ENCODE measurements around the gene AMZ1.
"Not testable (repeated sequence)": the region's sequence is repeated elsewhere in the genome, so short reads cannot be mapped to it uniquely, and the experiment has no call there.

Gene AMZ1

DNA sequence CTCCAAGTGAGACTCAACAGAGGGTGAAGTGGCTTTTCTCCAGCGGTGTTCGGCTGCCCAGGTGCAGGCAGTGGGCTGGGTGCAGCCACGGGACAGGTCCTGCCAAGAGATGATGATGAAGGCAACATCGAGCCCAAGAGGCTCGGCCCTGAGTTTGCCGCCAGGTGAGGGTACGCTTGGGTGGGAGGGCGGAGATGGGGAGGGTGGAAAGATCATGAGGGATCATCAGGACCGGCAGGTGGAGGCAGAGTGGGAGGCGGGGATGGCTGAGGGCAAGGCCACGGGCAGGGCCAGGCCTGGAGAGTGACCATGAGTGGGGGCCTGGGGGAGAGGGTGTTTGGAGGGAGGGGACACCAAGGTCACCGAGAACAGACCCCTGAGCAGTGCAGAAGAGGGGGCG, 17.8 kb upstream of the AMZ1 start:
- no peak for DNase-seq

DNA sequence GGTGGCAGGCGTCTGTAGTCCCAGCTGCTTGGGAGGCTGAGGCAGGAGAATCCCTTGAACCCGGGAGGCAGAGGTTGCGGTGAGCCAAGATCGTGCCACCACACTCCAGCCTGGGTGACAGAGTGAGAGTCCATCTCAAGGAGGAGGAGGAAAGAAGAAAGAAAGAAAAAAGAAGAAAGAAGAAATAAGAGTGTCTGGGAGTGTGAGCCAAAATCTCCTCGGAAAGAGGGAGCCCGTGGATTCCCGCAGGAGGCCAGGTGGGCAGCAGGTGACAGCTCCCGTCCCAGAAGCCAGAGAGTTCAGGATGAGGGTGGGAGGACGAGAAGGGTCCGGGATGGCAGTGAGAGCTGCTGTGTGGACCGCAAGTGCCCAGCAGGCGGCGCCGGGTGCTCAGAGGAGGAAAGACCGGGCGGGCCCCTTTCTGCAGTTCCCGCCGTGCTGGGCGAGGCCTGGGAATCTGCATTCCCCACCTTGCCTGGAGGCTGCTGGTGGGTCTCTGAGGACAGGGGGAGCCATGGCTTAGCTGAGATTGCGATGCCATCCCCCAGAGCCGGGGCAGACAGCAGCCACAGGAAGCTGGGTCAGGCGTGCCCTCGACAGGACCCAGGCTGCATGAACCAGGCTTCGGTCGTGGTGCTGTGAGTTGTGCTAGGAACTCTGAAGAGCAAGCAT, 17.1 kb upstream of the AMZ1 start:
- DNase-seq, result peak; percentile 43 to 73

DNA sequence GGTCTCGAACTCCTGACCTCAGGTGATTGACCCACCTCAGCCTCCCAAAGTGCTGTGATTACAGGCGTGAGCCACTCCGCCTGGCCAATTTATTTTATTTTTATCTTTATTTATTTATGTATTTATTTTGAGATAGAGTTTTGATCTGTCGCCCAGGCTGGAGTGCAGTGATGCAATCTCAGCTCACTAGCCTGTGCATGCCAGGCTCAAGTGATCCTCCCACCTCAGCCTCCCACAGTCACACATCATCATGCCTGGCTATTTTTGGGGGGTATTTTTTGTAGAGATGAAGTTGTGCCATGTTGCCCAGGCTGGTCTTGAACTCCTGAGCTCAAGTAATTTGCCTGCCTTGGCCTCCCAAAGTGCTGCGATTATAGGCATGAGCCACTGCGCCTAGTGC, 14.8 kb upstream of the AMZ1 start:
- not testable (repeated sequence) for DNase-seq

DNA sequence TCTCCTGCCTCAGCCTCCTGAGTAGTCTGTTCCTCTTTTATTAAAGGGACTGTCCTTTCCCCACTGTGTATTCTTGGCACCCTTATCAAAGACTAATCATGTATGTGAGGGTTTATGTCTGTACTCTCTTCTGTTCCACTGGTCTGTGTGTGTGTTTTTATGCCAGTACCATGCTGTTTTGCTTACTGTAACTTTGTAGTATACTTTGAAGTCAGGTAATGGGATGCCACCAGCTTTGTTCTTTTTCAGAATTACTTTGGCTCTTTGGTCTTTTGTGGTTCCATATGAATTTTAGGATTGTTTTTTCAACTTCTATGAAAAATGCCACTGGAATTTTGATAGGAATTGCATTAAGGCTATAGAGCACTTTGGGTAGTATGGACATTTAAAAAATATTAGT, 14.1 kb upstream of the AMZ1 start:
- DNase-seq, result no peak

DNA sequence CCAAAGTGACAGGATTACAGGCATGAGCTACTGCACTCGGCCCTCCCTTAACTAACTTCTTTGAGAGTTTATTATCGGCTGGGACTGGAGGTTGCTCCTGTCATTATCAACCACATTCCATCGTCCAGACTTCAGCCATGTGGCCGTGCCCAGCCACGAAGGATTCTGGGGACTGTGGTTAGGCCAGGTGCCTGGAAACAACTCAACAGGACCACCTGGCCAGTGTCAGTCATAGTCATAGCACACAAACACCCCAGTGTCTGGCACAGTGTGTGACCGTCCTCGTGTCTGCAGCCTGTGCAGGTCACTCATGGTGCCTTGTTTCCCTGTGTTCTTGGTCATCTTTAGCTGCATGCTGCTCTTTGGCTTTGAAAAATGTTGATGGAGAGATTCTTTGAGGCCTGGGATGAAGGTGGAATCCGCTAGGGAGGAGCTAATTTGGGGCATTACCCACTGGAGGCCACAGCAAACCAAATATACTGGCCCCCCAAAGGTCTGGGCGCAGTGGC, 12.7 kb upstream of the AMZ1 start:
- no peak for DNase-seq

DNA sequence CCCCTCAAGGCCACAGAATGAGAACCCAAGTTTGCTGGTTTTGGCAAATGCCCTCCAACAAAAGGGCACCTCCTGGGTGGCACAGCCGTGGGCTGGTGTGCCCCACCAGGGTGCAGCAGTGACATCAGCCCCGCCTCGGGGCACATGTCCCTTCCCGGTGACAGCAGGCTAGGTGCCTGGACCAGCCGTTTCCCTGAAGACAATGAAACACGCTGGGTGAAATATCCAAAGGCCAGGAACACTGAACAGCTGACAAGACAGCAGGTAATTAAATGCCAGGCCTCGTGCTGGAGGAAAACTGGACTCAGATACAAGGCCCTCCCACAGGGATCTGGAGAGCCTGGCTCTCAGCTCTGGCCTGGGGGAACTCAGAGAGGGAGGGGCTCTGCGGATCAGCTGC, 11.4 kb upstream of the AMZ1 start:
- DNase-seq, result not testable (repeated sequence)

DNA sequence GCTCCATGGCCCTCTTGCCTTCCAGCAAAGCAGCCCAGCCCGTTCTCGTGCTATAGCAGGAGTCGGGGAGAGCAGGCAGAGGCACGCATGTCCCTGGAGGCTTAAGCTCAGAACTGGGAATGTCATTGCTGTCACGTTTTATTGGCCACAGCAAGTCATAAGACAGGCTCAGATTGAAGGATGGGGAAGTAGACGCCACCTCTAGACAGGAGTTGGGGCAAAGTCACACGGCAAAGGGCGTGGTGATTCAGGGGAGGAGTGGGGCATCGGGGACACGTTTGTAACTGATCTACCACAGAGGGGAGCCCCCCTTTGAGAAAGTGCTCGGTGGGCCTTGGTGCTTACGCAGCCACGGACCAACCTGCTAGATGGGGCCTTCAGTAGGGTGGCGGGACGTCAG, 9.5 kb upstream of the AMZ1 start:
- not testable (repeated sequence) for DNase-seq

DNA sequence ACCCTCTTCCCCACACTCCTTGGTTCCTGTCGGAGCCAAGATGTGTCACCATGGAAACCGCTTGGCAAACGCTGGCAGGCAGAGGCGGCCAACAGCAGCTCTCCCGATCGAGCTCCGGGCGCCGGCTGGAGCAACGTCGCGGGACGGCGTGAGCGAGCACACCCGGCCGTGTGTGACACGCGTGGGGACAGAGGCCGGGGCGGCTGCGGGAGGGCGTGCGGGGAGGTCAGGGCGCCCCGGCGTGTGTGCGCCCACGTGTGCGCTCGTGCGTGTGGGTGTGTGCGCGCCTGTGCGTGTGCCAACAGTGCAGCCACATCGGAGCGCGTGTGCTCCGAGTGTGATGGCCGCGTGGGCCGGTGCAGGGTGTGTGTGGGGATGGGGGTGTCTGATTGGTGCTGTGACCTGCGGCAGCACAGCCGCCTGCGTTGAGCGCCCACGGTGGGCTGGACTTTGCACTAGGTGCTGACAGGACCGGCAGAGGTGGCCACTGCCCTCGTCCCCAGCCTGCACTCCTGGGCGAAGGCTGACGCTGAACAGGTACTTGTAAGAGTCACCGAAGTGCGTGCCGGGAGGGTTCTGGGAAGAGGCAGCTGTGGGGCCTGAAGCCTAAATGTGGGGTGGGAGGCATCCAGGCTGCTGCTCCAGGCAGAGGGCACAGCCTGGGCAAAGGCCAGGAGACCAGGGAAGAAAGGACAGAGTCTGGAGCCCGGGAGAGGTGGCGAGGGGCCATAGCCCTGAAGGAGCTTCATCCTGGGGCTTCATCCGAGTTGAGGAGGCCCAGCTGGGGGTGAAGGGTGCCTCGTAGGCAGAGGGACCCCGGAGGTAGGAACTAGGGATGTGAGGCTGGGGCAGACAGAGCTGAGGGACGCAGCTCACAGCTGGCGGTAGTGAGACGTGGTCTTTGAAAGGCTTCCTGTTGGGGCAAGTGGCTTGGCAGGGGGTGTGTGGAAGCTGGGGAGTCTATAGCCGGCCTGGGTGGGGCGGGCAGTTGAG, 8.6 kb upstream of the AMZ1 start:
- not testable (repeated sequence) for DNase-seq

DNA sequence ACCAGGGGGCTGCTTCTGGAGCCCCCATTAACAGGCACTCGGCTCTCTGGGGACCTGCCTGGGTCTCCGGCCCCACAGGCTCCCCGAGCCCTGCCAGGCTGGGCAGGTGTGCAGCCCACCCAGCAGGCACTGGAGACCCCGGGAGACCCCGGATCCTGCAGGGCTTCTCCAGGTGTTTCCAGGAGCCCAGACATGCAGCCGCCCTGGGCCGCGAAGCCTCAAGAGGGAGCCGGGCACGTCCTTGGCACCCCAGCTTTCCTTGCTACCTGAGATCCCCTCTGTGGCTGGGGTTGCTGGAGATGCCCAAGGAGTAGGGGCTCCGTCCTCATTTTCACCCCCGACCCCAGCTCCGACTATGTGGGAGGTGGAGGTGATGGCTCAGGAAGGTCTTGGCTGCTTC, 7.7 kb upstream of the AMZ1 start:
- DNase-seq, result no peak

DNA sequence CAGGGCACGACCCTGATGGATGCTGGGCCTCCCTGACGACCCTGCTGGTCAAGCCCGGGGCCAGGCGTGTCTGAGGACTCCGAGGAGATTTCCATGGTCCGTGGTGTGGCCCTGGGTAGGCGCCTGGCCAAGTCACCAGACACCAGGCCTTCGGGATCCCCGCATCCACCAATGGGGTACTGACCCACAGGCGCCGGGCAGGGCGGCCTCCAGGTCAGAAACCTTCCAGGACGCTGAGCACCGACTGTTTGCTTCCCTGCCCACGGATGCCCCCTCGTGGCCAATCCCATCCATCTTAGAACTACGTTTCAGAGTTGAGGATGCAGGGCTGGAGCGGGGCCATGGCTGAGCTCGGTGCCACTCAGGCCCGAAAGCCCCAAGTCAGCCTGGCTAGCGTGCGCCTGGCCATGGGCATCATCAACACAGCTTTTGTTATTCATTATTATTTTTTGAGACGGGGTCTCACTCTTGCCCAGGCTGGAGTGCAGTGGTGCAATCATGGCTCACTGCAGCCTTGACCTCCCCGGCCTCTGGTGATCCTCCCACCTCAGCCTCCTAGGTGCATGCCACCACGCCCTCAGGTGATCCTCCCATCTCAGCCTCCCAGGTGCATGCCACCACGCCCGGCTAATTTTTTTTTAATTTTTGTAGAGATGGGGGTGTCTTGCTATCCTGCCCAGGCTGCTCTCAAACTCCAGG, 7.1 kb upstream of the AMZ1 start:
- DNase-seq, result peak; percentile 25 to 58

DNA sequence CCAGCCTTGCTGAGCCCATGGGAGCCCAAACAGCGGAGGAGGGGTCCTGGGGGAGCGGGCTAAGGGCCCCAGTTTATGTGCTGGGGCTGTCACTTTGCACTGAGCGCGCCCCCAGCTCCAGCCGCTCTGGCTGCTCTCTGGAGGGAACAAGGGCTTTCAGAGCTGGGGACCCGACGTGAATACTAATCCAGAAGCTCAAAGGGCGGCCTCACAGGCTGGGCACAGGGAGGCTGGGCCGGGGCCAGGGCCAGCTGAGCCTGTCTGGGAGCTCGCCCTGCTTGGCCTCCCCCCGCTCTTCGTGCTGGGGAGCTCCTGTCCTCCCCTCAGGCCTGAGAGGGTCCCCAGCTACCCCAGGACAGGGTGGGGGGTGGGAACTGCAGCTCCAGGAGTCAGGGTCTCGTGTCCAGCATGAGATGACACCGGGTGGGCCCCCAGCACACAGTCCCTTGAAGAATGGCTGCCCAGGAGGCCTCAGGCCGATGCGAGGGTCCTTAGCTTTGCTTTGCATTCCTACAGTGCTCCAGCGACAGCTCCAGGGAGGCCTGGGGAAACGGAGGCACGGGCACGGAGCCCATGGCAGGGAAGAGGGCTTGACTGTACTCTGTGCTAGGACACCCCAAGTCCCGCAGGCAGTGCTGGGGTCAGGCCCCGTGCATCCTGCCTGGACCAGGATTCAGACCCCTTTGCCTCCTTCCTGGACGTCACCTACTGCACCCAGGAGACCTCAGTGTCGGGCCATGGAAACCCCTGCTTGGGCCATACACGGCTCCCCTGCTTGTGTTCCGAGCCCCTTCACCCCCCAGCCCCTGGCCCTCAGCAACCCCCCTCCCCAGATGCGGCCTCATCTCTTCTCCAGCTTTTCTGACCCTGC, 5.8 kb upstream of the AMZ1 start:
- no peak for DNase-seq

DNA sequence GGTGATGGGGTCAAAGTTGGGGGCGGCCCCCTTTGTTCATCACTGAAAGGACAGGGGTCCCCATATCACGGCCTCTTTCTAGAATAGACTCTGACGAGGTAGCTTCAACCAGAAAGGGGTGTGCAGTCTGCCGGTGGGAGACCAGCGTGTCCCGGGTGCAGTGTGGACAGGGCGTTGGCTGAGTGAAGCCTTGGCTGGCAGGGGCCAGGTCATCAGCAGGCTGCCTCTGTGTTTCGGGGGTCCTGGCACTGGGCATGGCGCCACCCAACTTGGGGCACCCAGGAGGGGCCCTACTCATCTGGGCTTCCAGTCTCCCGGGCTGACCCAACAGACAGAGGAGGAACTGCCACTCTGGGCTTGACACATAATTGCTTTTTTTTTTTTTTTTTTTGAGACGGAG, 3.5 kb upstream of the AMZ1 start:
- no peak for DNase-seq

DNA sequence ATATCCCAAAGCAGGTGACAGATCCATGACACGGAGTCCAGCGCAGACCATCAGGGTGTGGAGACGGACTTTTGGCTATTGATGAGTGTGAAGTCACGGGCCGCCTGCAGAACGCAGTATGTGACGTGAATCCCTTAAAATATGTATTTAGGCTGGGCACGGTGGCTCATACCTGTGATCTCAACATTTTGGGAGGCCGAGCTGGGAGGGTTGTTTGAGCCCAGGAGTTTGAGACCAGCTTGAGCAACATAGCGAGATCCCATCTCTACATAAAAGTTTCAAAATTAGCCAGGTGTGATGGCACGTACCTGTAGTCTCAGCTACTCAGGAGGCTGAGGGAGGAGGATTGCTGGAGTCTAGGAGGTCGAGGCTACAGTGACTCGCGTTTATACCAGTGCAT, 1.9 kb upstream of the AMZ1 start:
- DNase-seq, result no peak

DNA sequence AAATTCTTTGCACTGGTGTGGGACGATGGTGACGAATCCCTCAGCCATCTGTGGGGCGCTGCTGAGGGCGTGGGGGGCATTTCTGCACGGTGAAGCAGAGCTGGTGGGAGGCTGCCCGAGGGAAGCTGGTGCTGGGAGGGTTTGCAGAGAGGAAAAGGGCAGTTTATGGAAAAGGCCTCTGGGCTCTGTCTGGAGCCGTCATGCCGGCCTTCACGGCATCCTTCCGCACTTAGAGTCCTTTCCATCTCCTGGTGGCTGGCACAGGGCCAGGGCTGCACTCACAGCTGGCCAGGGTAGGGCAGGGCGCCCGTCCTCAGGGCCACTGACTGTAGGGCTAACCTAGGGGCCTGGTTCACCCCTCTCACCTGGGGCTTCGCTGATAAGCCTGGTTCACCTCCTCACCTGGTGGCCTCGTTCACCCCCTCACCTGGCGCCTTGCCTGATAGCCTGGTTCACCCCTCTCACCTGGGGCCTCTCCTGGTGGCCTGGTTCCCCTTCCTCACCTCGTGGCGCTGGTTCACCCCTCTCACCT, 598 bp upstream of the AMZ1 start:
- no peak for DNase-seq

DNA sequence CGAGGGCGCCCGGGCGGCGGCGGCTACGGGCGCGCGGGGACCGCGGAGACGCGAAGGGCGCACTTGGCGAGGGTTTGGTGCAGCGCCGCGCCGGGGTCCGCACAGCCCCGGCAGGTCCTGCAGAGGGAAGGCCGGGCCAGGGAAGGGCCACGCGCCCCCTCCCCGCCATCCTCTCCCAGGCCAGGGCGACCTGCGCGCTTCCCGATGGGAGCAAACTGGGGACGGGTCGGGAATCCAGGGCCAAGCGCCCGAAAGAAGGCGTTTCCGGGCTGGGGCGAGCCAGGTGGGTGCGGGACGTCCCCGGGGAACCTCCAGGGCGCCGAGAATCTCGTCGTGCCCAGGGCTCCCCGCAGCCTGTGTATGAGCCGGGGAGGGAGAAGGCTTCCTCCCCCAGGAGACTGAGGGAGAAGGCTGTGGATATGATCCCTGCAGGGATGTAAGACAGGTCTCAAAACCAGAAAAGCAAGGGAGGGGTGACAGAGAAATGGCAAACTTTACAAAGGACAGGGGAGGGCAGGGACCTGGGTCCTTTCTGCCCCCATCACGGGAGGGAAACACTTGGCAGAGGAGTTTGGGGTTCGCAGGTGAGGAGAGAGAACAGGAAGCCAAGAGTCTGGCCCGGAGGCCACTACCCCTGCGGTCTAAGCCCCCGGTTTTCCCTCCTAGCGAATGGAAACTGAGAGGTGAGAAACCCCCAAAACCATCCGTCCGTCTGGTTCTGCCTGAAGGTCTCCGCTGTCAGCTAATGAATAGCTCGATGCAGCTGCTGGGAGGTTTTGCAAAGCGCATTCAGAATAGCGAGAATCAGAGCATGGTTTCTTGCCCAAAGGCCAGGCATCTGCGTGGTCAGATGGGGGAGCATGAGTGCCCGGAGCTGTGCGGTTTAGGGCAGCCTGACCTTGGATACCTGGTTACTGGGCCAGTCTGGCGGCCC, 674 bp downstream of the AMZ1 start:
- DNase-seq, result no peak

DNA sequence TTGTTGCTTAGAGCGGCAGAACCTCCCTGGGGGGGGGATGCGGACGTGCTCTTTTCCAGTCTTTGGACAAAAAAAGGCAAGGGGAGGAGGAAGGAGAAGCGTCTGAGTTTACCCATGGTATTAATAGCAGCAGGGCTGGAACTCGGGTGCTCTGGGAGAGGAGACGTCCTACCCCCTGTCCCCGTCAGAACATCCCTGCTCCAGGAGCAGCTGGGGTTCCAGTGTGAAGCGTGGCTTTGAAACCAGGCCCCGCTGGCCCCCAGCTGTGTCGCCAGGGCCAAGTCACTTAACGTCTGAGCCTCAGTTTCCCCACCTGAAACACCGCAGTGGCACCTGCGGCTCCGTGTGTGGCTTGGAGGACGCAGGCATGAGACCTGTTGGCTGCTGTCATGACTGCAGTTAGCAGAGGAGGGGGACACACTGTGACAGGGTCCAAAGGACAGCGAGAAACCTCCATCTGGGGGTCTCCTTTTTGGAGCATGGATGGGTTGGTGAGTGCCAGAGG, 1.4 kb downstream of the AMZ1 start:
- DNase-seq, result no peak

DNA sequence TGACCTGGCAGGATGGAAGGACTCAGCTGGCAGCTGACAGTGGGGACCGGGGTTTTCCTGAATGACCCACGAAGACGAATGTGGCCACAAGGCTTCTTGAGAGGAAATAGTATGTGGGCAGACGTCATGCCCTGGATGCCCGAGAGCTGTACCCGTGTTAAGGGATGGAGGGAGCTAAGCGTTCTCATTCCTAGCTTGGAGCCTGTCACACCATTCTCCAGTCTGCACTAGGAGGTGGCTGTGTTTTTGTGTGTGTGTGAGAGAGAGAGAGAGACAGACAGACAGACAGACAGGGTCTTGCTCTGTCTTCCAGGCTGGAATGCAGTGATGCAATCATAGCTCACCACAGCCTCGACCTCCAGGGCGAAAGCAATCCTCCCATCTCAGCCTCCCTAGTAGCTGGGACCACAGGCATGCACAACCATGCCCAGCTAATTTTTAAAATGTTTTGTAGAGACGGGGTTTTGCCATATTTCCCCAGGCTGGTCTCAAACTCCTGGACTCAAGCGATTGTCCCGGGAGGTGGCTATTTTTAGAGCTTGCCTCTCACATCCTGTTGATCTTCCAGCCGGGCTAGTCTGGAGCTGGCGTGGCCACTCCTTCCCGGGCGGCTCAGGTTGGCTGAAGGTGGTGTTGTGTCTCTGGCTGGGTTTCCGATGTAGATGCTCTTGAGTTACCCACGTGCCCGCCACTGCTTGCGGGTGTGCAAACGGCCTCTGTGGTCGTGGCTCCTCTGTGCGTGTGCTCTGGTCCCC, 2.1 kb downstream of the AMZ1 start:
- no peak for DNase-seq

DNA sequence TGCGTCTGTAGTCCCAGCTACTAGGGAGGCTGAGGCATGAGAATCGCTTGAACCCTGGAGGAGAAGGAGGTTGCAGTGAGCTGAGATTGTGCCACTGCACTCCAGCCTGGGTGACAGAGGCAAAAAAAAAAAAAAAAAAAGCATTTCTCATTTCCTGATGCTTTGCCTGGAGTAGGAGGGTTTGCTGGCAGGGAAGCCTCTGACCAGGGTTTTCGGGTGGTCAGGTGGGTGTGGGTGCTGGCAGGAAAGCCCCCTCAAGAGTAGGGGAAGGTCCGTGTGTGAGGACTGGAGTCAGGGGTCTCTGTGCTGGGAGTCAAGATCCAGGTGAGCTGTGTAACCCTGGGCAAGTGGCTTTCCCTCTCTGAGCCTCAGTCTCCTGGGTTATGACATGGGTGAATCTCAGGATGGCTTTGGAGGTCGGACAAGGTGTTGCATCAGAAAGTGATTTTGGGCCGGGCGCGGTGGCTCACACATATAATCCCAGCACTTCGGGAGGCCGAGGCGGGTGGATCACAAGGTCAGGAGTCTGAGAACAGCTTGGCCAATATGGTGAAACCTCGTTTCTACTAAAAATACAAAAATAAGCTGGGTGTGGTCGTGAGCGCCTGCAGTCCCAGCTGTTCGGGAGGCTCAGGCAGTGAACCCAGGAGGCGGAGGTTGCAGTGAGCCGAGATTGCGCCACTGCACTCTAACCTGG, 3.2 kb downstream of the AMZ1 start:
- no peak for DNase-seq

DNA sequence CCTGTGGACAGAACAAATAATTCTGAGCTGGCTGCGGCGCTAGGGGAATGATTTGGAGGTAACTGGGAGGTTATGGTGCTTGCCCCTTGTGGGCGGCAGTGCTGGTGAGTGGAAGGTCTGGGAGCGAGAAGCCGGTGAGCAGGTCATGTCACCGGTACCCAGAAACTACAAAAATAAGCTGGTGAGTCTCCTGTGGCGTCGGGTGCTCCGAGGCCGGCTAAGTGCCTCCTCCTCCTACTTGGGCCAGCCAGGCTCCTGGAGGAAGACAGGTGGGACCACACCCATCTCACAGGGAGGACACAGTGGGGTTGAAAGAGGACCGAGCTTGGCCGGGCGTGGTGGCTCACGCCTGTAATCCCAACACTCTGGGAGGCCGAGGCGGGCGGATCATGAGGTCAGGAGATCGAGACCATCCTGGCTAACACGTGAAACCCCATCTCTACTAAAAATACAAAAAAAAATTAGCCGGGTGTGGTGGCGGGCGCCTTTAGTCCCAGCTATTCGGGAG, 4.0 kb downstream of the AMZ1 start:
- DNase-seq, result not testable (repeated sequence)
